Panc1 (cell line): ENCODE results near the gene HPDL. TPM values are rescaled to one million over a fixed set of nuclear protein-coding genes. Genes with fewer than 3 reads are reported as not detected.

Source experiments
- ATAC-seq: fragments of 200-7000 bp; cut with Tn5 transposase; 2 replicates; pipeline ENCODE4 v1.9.1; 2020; ENCODE audit warnings: mild to moderate bottlenecking, moderate library complexity
- BruUV-seq: library from RNA; stranded (reverse); fragments of 400-500 nt; replicated peaks from 2 replicates; lab custom pipeline; 2021; lab: Mats Ljungman, UMichigan
- CTCF ChIA-PET: fragments of 300-600 bp; sonication (Branson Sonifier 250); formaldehyde crosslinking; loops from one replicate; lab custom pipeline; 2022; ENCODE audit warnings: antibody characterized with exemption; lab: Charles Lee
- POLR2A ChIA-PET: fragments of 300-600 bp; sonication (Branson Sonifier 250); formaldehyde crosslinking; loops from one replicate; lab custom pipeline; 2022; ENCODE audit warnings: antibody characterized with exemption; lab: Charles Lee
- DNase-seq: peaks from one replicate; pipeline ENCODE4 v3.0.0-alpha.2; 2010; ENCODE audit warnings: low read depth, low spot score
- H3K27ac ChIP-seq: 2 replicates; pipeline ENCODE4 v1.5.1; 2011; ENCODE audit warnings: mild to moderate bottlenecking, low read length, inconsistent platforms
- H3K27me3 ChIP-seq: fragments of 200-500 bp; sonication (Bioruptor generic); 2 replicates; pipeline ENCODE4 v1.6.0; 2014; ENCODE audit warnings: low read length, inconsistent platforms; ENCODE audit not compliant: control insufficient read depth, insufficient read depth
- H3K36me3 ChIP-seq: fragments of 200-500 bp; sonication (Bioruptor generic); 2 replicates; pipeline ENCODE4 v1.5.1; 2014; ENCODE audit warnings: inconsistent platforms, mild to moderate bottlenecking, low read length, moderate library complexity; ENCODE audit not compliant: control insufficient read depth, insufficient read depth
- H3K4me1 ChIP-seq: 2 replicates; pipeline ENCODE4 v1.5.1; 2011; ENCODE audit warnings: inconsistent platforms, mild to moderate bottlenecking, low read length, moderate library complexity; ENCODE audit not compliant: control insufficient read depth, insufficient read depth
- H3K4me3 ChIP-seq, 2 experiments: 2 replicates each; pipeline ENCODE4 v1.5.1; 2011 to 2012; ENCODE audit warnings: low read depth in 2 of 2, low read length in 2 of 2, mild to moderate bottlenecking in 2 of 2, inconsistent platforms in 1 of 2, moderate library complexity in 1 of 2
- H3K9me3 ChIP-seq: fragments of 200-500 bp; sonication (Bioruptor generic); 2 replicates; pipeline ENCODE4 v1.5.1; 2014; ENCODE audit warnings: low read depth, mild to moderate bottlenecking, inconsistent platforms, low read length, moderate library complexity; ENCODE audit not compliant: control insufficient read depth, insufficient read depth
- CTCF ChIP-seq: fragments of 450-650 bp; IDR thresholded peaks from 2 replicates; pipeline ENCODE4 v1.5.1; 2017; ENCODE audit warnings: mild to moderate bottlenecking
- POLR2AphosphoS5 ChIP-seq: IDR thresholded peaks from 2 replicates; pipeline ENCODE4 v1.6.1; 2012; ENCODE audit warnings: mild to moderate bottlenecking, low read depth, low read length, moderate library complexity
- REST ChIP-seq, 2 experiments: IDR thresholded peaks; 2 replicates each; pipeline ENCODE4 v1.6.1; 2011 to 2012; ENCODE audit warnings: low read depth in 2 of 2, control low read depth in 1 of 2, low read length in 1 of 2, mild to moderate bottlenecking in 1 of 2, moderate library complexity in 1 of 2; ENCODE audit not compliant: insufficient read depth in 1 of 2
- SIN3A ChIP-seq: IDR thresholded peaks from 2 replicates; pipeline ENCODE4 v1.6.1; 2012; ENCODE audit warnings: low read depth, mild to moderate bottlenecking, low read length, moderate library complexity, borderline replicate concordance; ENCODE audit not compliant: insufficient read depth
- TCF7L2 ChIP-seq: IDR thresholded peaks from 2 replicates; pipeline ENCODE4 v1.6.1; 2011; ENCODE audit warnings: mild to moderate bottlenecking, low read depth, low read length, inconsistent platforms
- in situ Hi-C: cut with HindIII; loops from 2 replicates; pipeline ENCODE4 v1.10.0; 2016; ENCODE audit warnings: low sequenced_read_pairs, low pct_unique_long_range_greater_than_20kb
- intact Hi-C: fragments of 100-400 bp; cut with micrococcal nuclease; formaldehyde crosslinking; loops from one replicate; pipeline ENCODE4 v1.10.0; 2022; ENCODE audit not compliant: unreplicated experiment
- total RNA-seq: library from RNA; stranded (reverse); gene quantifications from one replicate; pipeline ENCODE4 v1.2.1, GENCODE V29; 2021; ENCODE audit not compliant: unreplicated experiment

HPDL gene
- total RNA-seq, 1 experiment from 2014 or later = 1.9 TPM

- Histone ChIP-seq H3K9me3 (no peaks in the 10 kb centered on the region), H3K27ac (no peak overlapping the region), H3K4me3 (no peak overlapping the region), H3K36me3 (no peaks in the 10 kb centered on the region), H3K27me3 (no peaks in the 10 kb centered on the region), H3K4me1 (no peaks in the 10 kb centered on the region)
- POLR2A ChIA-PET = no interaction called here
- intact Hi-C loops = no loop called here
- no peak for DNase-seq
- no peak for TF ChIP-seq SIN3A
- no peak for TF ChIP-seq CTCF
- TF ChIP-seq TCF7L2 = no peak
- TF ChIP-seq POLR2AphosphoS5 = no peak
- no peak for TF ChIP-seq REST (IDR thresholded peaks at IDR 0.05; ENCODE audit: insufficient read depth in 1 of 2, low read depth in 2 of 2, low read length in 1 of 2)
- BruUV-seq = no TSS peak
- CTCF ChIA-PET = no interaction called here
- in situ Hi-C loops = no loop called here
- no peak for ATAC-seq
Observed at GRCh38 chr1:45370575-45370974, 43.9 kb downstream of the HPDL start.

- ChIA-PET CTCF (interaction anchor here (0.6 kb wide), 1 partner anchor 54 kb away, joined by 12 read pairs; no protein-coding TSS in a partner anchor), POLR2A (no interaction called here)
- no TSS peak for BruUV-seq
- Histone ChIP-seq H3K27ac (no peak overlapping the region), H3K36me3 (no peaks in the 10 kb centered on the region), H3K4me1 (no peaks in the 10 kb centered on the region), H3K4me3 (no peak overlapping the region), H3K9me3 (no peaks in the 10 kb centered on the region), H3K27me3 (no peaks in the 10 kb centered on the region)
- DNase-seq (no peak), ATAC-seq (no peak)
- in situ Hi-C loops (no loop called here), intact Hi-C loops (no loop called here)
- TF ChIP-seq REST (IDR thresholded peaks at IDR 0.05; ENCODE audit: insufficient read depth in 1 of 2, low read depth in 2 of 2, low read length in 1 of 2) = no peak
- TF ChIP-seq CTCF = no peak
- TF ChIP-seq POLR2AphosphoS5 = no peak
- TF ChIP-seq SIN3A = no peak
- no peak for TF ChIP-seq TCF7L2
Observed at GRCh38 chr1:45373573-45373972, 46.9 kb downstream of the HPDL start.
